GM12878 (cell line): ENCODE data around the gene HINFP. TPM values are rescaled to one million over a fixed set of nuclear protein-coding genes. Genes with fewer than 3 reads are reported as not detected.

ENCODE experiments used
- ATAC-seq: fragments of 200-7000 bp; cut with Tn5 transposase; 3 replicates; pipeline ENCODE4 v1.9.1; 2020; ENCODE audit warnings: mild to moderate bottlenecking, moderate library complexity
- BruUV-seq: library from RNA; stranded (reverse); fragments of 400-500 nt; replicated peaks from 2 replicates; lab custom pipeline; 2021; lab: Mats Ljungman, UMichigan
- CTCF ChIA-PET: fragments of 300-600 bp; sonication (Branson Sonifier 250); formaldehyde crosslinking; extraction: SDS; loops from one replicate; lab custom pipeline; 2021; ENCODE audit warnings: inconsistent platforms; lab: Yijun Ruan, JAX
- POLR2A ChIA-PET: fragments of 350-600 bp; formaldehyde crosslinking; extraction: SDS; loops from one replicate; lab custom pipeline; 2021; ENCODE audit warnings: inconsistent platforms; lab: Charles Lee
- RAD21 ChIA-PET: fragments of 300-600 bp; sonication (Branson Sonifier 250); formaldehyde crosslinking; loops from one replicate; lab custom pipeline; 2023; ENCODE audit warnings: antibody characterized with exemption; ENCODE audit not compliant: unreplicated experiment; lab: Charles Lee
- SMC1A ChIA-PET: fragments of 300-600 bp; sonication (Branson Sonifier 250); formaldehyde crosslinking; loops from one replicate; lab custom pipeline; 2023; ENCODE audit not compliant: unreplicated experiment, uncharacterized antibody; lab: Charles Lee
- DNase-seq: peaks from one replicate; pipeline ENCODE4 v3.0.0-alpha.2; 2011; ENCODE audit warnings: low read depth, low spot score
- FAIRE-seq: peaks from 3 replicates; lab custom pipeline; 2011; peaks lifted over from hg19 to GRCh38; lab: Jason Lieb, UNC
- H2AFZ ChIP-seq: 2 replicates; pipeline ENCODE4 v1.6.0; 2011; ENCODE audit warnings: low read depth, low read length, control low read depth; ENCODE audit not compliant: control insufficient read depth
- H3K27ac ChIP-seq: 2 replicates; pipeline ENCODE4 v1.5.1; 2011; ENCODE audit warnings: control low read depth; ENCODE audit not compliant: control insufficient read depth, insufficient read depth
- H3K27me3 ChIP-seq, 2 experiments: replicated peaks in 1 of 2; 2 replicates each; pipeline versions ENCODE4 v1.6.0 to v1.6.1; 2011; ENCODE audit warnings: low read length in 1 of 2; ENCODE audit not compliant: control insufficient read depth in 2 of 2, insufficient read depth in 2 of 2
- H3K36me3 ChIP-seq, 2 experiments: 2 replicates each; pipeline ENCODE4 v1.5.1; 2011; ENCODE audit warnings: low read length in 1 of 2; ENCODE audit not compliant: control insufficient read depth in 2 of 2, insufficient read depth in 2 of 2
- H3K4me1 ChIP-seq: 2 replicates; pipeline ENCODE4 v1.6.1; 2011; ENCODE audit warnings: mild to moderate bottlenecking, low read length, moderate library complexity, mixed read lengths; ENCODE audit not compliant: control insufficient read depth, insufficient read depth
- H3K4me2 ChIP-seq: 2 replicates; pipeline ENCODE4 v1.6.0; 2011; ENCODE audit warnings: control low read depth; ENCODE audit not compliant: control insufficient read depth, insufficient read depth
- H3K4me3 ChIP-seq: fragments of 200-600 bp; sonication (generic); 2 replicates; pipeline ENCODE4 v1.5.1; 2016
- H3K79me2 ChIP-seq: 2 replicates; pipeline ENCODE4 v1.6.0; 2011; ENCODE audit warnings: low read length; ENCODE audit not compliant: control insufficient read depth, insufficient read depth
- H3K9ac ChIP-seq: 2 replicates; pipeline ENCODE4 v1.8.0; 2011; ENCODE audit warnings: low read length, control low read depth, mixed read lengths; ENCODE audit not compliant: control insufficient read depth, insufficient read depth
- H3K9me3 ChIP-seq: replicated peaks from 3 replicates; pipeline ENCODE4 v1.5.1; 2011; ENCODE audit warnings: mild to moderate bottlenecking, low read length; ENCODE audit not compliant: control insufficient read depth, insufficient read depth
- H4K20me1 ChIP-seq: 2 replicates; pipeline ENCODE4 v1.6.0; 2011; ENCODE audit not compliant: control insufficient read depth, insufficient read depth
- CTCF ChIP-seq, 3 experiments: IDR thresholded peaks in 2 of 3; conservative IDR thresholded peaks in 1 of 3; 2 replicates each; pipeline ENCODE4 v1.5.1; 2011; ENCODE audit warnings: low read depth in 3 of 3, low read length in 3 of 3, mild to moderate bottlenecking in 3 of 3, control low read depth in 2 of 3, moderate library complexity in 2 of 3, inconsistent platforms in 1 of 3, mixed read lengths in 1 of 3; ENCODE audit not compliant: control insufficient read depth in 2 of 3, insufficient read depth in 1 of 3; ENCODE audit errors: extremely low read depth in 1 of 3
- GATAD2B ChIP-seq: fragments of 450-650 bp; conservative IDR thresholded peaks from 2 replicates; pipeline ENCODE4 v1.6.1; 2017; ENCODE audit warnings: low read depth, mild to moderate bottlenecking, moderate library complexity
- LARP7 ChIP-seq: fragments of 450-650 bp; IDR thresholded peaks from 2 replicates; pipeline ENCODE4 v1.6.1; 2017; ENCODE audit warnings: mild to moderate bottlenecking
- SRF ChIP-seq, 2 experiments: IDR thresholded peaks; 2 replicates each; pipeline ENCODE4 v1.6.1; 2011; ENCODE audit warnings: low read depth in 2 of 2, low read length in 2 of 2, mild to moderate bottlenecking in 1 of 2, moderate library complexity in 1 of 2
- YY1 ChIP-seq: IDR thresholded peaks from 2 replicates; pipeline ENCODE4 v1.6.1; 2011; ENCODE audit warnings: low read depth, mild to moderate bottlenecking, low read length
- ZNF274 ChIP-seq: IDR thresholded peaks from one replicate; pipeline ENCODE4 v1.8.0; 2011; ENCODE audit not compliant: insufficient read length, insufficient read depth
- WGBS: methylation state at CpG from one replicate; pipeline ENCODE4 v1.1.6; 2016; ENCODE audit warnings: low lambda C conversion rate; ENCODE audit not compliant: insufficient replicate concordance, insufficient coverage; ENCODE audit errors: missing lambda C conversion rate; 5-methylcytosine and 5-hydroxymethylcytosine counted together
- in situ Hi-C: fragments of 300-500 bp; cut with MboI; formaldehyde crosslinking; loops from 9 replicates; pipeline ENCODE4 v1.14.3; 2018; ENCODE audit warnings: mixed read lengths
- intact Hi-C: fragments of 100-400 bp; cut with micrococcal nuclease; formaldehyde crosslinking; loops from one replicate; pipeline ENCODE4 v1.14.2; 2022; ENCODE audit not compliant: unreplicated experiment
- polyA plus RNA-seq, 11 experiments: library from polyadenylated mRNA; depleted of rRNA in 4 of 11; unstranded in 6 of 11; stranded (reverse) in 5 of 11; fragments of >200 nt; fragmentation: Nextera tagmentation in 4 of 11; fragmentation: Illumina TruSeq in 1 of 11; extraction: Ambion mirVana in 4 of 11; extraction: Trizol in 1 of 11; gene quantifications; 1 replicate in 1 of 11; 2 replicates in 10 of 11; pipeline versions ENCODE4 v1.2.1 to v1.2.3, GENCODE V29; 2011 to 2016; ENCODE audit warnings: inconsistent platforms in 2 of 11, missing spikeins in 2 of 11, low read depth in 1 of 11
- total RNA-seq, 4 experiments: library from RNA; depleted of rRNA in 3 of 4; stranded (reverse); fragments of >200 nt in 3 of 4; fragmentation: Illumina TruSeq in 1 of 4; extraction: Trizol in 1 of 4; gene quantifications; 2 replicates each; pipeline versions ENCODE4 v1.2.1 to v1.2.3, GENCODE V29; 2013 to 2021
- TF ChIP-seq, protein P1 (sequence below): fragments of 450-650 bp; conservative IDR thresholded peaks from 2 replicates; pipeline ENCODE4 v1.6.1; 2017; ENCODE audit warnings: mild to moderate bottlenecking, moderate library complexity

HINFP gene
- total and polyA plus RNA-seq, 10 of the 15 experiments (the other 5 are each of a cell fraction or from before 2014, with no cell fraction given), result 13.1 to 26.3 (median 18.6) TPM

DNA sequence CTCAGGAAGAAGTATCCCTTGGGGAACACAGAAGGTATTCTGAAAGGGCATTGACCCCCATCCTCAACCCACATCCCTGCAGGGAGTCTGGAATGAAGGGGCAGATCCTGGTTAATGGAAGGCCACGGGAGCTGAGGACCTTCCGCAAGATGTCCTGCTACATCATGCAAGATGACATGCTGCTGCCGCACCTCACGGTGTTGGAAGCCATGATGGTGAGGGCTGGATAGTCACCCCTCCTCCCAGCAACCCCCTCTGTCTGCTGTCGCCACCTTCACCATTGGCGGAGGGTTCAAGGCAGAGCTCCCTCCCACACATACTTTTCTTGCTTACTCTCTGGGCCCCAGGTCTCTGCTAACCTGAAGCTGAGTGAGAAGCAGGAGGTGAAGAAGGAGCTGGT is 32.8 kb downstream of the HINFP start:
- Histone ChIP-seq H3K4me3 (no peak overlapping the region), H4K20me1 (no peaks in the 10 kb centered on the region), H3K79me2 (no peaks in the 10 kb centered on the region), H3K9ac (no peak overlapping the region), H3K9me3 (no peaks in the 10 kb centered on the region), H3K4me1 (no peaks in the 10 kb centered on the region), H3K4me2 (no peak overlapping the region), H3K27me3 (peaks cover 10% of the 10 kb centered on the region in 2 experiments; a peak in 3 of 4 replicates), H3K27ac (no peak overlapping the region), H2AFZ (no peak overlapping the region), H3K36me3 (no peaks in the 10 kb centered on the region)
- FAIRE-seq, result no peak
- in situ Hi-C loops (no loop called here), intact Hi-C loops (no loop called here)
- ChIA-PET RAD21 (interaction anchor here (1.2 kb wide), 1 partner anchor 184 kb away, joined by 3 read pairs; no protein-coding TSS in a partner anchor), SMC1A (interaction anchor here (1.3 to 2.0 kb wide), 3 partner anchors 13 to 33 kb away, joined by 3 to 5 read pairs (median 3); partner anchors contain the start of gene HINFP), POLR2A (interaction anchor here (0.6 kb wide), 1 partner anchor 449 kb away, joined by 9 read pairs; no protein-coding TSS in a partner anchor), CTCF (interaction anchor here (0.7 to 2.5 kb wide), 2 partner anchors 10 to 15 kb away, joined by 3 to 5 read pairs; partner anchors contain the start of gene NLRX1)
- DNase-seq, result no peak
- no peak for ATAC-seq
- WGBS, result 36% methylated on average over 6 of the region's 6 CpGs
- no TSS peak for BruUV-seq
- TF ChIP-seq GATAD2B, result no peak
- no peak for TF ChIP-seq CTCF (IDR thresholded peaks at IDR 0.05 in 2 of 3, conservative IDR thresholded peaks at IDR 0.05 in 1 of 3; ENCODE audit: control insufficient read depth in 2 of 3, extremely low read depth in 1 of 3, insufficient read depth in 1 of 3, low read depth in 3 of 3, low read length in 3 of 3)
- TF ChIP-seq SRF (IDR thresholded peaks at IDR 0.05; ENCODE audit: low read depth in 2 of 2, low read length in 2 of 2), result no peak
- TF ChIP-seq LARP7, result no peak
- TF ChIP-seq, protein P1, sequence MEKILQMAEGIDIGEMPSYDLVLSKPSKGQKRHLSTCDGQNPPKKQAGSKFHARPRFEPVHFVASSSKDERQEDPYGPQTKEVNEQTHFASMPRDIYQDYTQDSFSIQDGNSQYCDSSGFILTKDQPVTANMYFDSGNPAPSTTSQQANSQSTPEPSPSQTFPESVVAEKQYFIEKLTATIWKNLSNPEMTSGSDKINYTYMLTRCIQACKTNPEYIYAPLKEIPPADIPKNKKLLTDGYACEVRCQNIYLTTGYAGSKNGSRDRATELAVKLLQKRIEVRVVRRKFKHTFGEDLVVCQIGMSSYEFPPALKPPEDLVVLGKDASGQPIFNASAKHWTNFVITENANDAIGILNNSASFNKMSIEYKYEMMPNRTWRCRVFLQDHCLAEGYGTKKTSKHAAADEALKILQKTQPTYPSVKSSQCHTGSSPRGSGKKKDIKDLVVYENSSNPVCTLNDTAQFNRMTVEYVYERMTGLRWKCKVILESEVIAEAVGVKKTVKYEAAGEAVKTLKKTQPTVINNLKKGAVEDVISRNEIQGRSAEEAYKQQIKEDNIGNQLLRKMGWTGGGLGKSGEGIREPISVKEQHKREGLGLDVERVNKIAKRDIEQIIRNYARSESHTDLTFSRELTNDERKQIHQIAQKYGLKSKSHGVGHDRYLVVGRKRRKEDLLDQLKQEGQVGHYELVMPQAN, result no peak
- TF ChIP-seq ZNF274, result no peak
- TF ChIP-seq YY1, result no peak
